Activated naive CD8-positive, alpha-beta T cell treated with anti-CD3 and anti-CD28 coated beads, Interleukin-2, amount 50 U/mL, for 24 hours (primary cell): ENCODE data around the gene SORBS1.
A peak's percentile ranks its signal among the peaks of the same experiment; 100 is the strongest.
"Not testable (repeated sequence)": the region's sequence is repeated elsewhere in the genome, so short reads cannot be mapped to it uniquely, and the experiment has no call there.

ENCODE experiments used
- ATAC-seq: fragments of 150-1000 bp; cut with Tn5 transposase; one replicate; pipeline ENCODE4 v1.10.0; 2021
- DNase-seq: peaks from one replicate; pipeline ENCODE4 v3.0.0; 2021
- H3K27ac Mint-ChIP-seq: one replicate; pipeline ENCODE4 v1.8.0; 2021; ENCODE audit warnings: mild to moderate bottlenecking, mixed read lengths
- H3K27me3 Mint-ChIP-seq: one replicate; pipeline ENCODE4 v1.8.0; 2021; ENCODE audit warnings: mixed read lengths
- H3K36me3 Mint-ChIP-seq: one replicate; pipeline ENCODE4 v1.8.0; 2021; ENCODE audit warnings: low read depth, mixed read lengths
- H3K4me1 Mint-ChIP-seq: one replicate; pipeline ENCODE4 v1.8.0; 2021; ENCODE audit warnings: mixed read lengths
- H3K4me3 Mint-ChIP-seq: one replicate; pipeline ENCODE4 v1.8.0; 2021; ENCODE audit warnings: mild to moderate bottlenecking, moderate library complexity, mixed read lengths
- H3K9me3 Mint-ChIP-seq: one replicate; pipeline ENCODE4 v1.8.0; 2021; ENCODE audit warnings: mixed read lengths

Gene SORBS1

DNA sequence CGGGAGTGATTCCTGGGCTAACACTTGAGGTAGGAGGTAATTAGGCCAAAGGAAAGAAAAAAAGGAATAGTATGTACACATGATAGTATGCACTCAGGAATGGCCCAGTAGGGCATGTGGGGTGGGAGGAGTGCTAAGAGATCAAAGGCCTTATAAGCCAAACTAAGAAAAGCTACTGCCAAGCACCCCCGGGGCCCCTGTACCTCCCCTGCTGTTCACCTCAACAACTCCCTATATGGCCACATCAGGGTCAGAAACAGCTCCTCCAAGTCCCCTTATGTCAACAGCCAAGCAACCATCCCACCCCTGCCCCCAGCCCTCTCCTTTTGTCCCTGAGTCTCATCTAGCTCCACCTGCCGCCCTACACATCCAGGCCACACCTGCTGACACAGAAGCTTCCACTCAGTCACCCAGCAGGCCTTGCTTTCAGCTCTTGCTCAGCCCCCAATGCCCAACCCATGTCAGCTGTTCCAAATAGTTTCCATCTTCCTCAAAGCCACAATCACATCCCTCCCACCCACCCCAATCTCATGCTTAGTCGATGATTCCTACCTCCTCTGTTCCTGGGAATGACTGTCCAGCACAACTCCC, 80.2 kb downstream of the SORBS1 start:
- Mint-ChIP-seq H3K27me3 (peaks cover 2% of the 10 kb centered on the region), H3K4me3 (no peak overlapping the region), H3K36me3 (no peaks in the 10 kb centered on the region), H3K9me3 (no peaks in the 10 kb centered on the region), H3K27ac (no peak overlapping the region), H3K4me1 (peaks cover 16% of the 10 kb centered on the region)
- peak; percentile 63 for ATAC-seq
- no peak for DNase-seq

DNA sequence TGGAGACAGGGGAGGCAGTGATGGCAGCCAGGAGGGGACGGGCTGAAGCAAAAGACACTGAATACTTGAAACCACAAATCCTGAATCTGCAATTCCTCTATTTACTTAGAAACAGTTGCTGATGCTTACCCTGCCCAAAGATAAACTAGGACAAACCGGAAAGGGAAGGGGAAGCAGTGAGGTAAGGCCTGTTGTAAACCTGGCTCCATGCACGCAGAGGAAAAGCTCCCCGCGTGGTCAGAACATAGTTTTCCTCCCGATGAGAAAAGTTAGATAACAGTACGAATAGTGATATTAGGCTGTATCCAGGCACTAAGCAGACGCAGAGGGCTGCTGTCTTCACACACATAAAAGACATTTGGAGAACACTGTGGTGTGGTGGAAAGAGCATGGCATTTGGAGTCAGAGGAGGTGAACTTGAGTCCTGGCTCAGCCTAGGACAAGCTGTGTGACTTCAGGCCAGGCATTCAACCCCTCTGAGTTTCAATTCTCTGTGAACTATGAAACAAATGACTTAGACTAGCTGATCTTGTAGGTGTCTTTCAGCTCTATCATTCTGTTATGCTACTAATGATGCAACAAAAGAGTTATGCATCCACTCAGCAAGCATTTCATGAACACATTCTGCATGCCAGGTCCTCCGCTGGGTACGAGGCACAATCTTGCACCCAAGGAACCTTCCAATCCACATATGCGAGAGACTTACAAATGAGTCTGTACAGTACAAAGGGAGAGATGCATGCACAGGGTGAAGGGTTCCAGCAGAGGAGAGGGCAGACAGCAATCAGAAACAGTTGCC, 80.9 kb downstream of the SORBS1 start:
- H3K27ac Mint-ChIP-seq, result no peak overlapping the region

DNA sequence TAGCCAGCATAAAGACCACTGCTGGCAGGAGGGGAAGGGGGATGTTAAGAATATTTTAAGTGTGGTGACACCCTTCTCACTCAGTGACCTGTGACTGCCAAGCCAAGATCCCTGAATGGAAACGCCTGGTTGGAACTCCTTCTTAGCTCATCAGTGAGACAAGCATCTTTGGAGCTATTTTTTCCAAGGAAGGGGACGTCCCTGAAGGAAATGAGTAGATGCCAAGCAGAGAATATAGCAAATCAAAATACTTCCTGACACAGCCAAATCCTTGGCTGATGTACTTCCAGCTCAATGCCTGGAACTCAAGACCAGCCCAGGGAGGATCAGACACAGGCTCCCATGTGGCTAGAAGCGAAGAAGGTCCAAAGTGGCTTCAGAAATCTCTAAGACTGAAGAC, 82.2 kb downstream of the SORBS1 start:
- Mint-ChIP-seq H3K27ac (no peak overlapping the region), H3K9me3 (no peaks in the 10 kb centered on the region), H3K4me3 (no peak overlapping the region), H3K4me1 (peaks cover 9% of the 10 kb centered on the region), H3K27me3 (peaks cover 2% of the 10 kb centered on the region), H3K36me3 (no peaks in the 10 kb centered on the region)
- ATAC-seq (no peak), DNase-seq (no peak)

More for the DNA sequence above, 80.9 kb downstream of the SORBS1 start:
- no peak for ATAC-seq
- Mint-ChIP-seq H3K4me1 (peaks cover 10% of the 10 kb centered on the region), H3K9me3 (no peaks in the 10 kb centered on the region), H3K27me3 (peaks cover 2% of the 10 kb centered on the region), H3K4me3 (no peak overlapping the region), H3K36me3 (no peaks in the 10 kb centered on the region)
- no peak for DNase-seq

DNA sequence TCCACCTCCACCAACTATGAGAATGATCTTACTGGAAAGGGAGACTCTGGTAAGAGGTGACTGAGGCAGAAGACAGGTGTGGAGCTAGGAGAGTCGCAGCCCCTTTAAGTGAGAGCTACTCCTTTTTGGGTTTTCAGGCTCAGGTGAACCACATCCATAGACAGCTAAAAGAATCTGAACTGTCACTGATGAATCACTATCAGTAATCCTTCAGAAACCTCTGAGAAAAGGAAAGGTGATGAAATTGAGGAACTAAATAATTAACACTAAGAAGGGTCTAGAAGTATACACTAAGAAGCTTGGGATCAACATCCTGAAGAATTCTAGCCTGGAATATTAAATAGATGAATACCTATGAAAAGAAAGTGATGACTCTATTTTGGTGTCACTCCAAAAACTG, 83.0 kb downstream of the SORBS1 start:
- peaks cover 9% of the 10 kb centered on the region for H3K4me1 Mint-ChIP-seq
- peaks cover 2% of the 10 kb centered on the region for H3K27me3 Mint-ChIP-seq

DNA sequence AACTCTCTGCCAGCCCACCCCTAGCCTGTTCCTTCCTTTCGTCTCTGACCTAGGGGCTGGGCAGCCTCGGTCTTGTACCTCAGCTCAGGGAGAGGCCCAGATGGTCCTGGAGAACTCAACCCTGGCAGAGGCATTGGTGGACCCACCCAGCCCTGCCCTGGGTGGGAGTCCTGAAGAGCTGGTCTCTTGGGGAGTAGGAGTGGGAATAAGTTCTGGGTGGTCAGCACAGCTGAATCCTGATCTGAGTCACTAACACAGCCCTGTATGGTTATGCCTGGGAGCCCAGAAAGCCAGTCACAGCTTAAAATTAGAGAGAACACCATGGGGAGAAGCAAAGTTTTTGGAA, 84.0 kb downstream of the SORBS1 start:
- Mint-ChIP-seq H3K27ac (no peak overlapping the region), H3K4me3 (no peak overlapping the region)
- no peak for ATAC-seq

More for the DNA sequence above, 83.0 kb downstream of the SORBS1 start:
- DNase-seq (no peak), ATAC-seq (no peak)
- Mint-ChIP-seq H3K36me3 (no peaks in the 10 kb centered on the region), H3K4me3 (no peak overlapping the region), H3K9me3 (no peaks in the 10 kb centered on the region), H3K27ac (no peak overlapping the region)

DNA sequence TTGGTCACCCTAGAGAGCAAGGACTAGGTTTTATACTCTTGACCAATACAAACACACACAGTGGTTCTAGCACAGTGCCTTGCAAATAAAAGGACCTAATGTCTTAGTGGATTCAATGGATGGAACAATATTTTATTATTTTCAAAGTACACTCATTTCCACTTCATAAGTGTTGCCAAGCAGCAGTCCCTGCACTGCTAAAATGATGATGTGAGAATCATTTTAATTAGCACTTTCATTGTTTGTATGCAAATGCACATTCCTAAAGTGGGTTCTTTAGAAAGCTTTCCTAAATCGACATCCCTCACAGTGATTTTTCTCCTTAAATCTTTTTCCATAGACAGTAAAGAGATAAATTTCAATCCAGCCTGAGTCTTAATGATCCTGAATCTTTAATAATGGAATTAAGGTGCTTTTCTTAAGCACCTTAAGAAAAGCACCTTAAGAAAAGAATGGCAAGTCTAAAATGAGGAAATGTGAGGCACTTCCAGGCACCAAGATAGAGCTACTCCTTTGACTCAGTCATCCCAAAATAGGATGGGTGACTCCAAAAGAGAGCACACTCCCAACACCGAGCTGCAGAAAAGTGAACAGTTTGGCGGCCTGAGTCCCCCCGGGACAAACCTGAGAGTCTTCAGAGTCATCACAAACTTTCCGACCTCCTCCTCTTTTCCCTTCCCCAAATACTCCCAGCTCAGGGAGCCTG, 84.5 kb downstream of the SORBS1 start:
- Mint-ChIP-seq H3K9me3 (no peaks in the 10 kb centered on the region), H3K27ac (no peak overlapping the region), H3K27me3 (peaks cover 2% of the 10 kb centered on the region), H3K36me3 (no peaks in the 10 kb centered on the region), H3K4me3 (no peak overlapping the region), H3K4me1 (peaks cover 9% of the 10 kb centered on the region)
- ATAC-seq (no peak), DNase-seq (no peak)

More for the DNA sequence above, 84.0 kb downstream of the SORBS1 start:
- Mint-ChIP-seq H3K9me3 (no peaks in the 10 kb centered on the region), H3K27me3 (peaks cover 2% of the 10 kb centered on the region), H3K36me3 (no peaks in the 10 kb centered on the region), H3K4me1 (peaks cover 9% of the 10 kb centered on the region)
- DNase-seq, result no peak

DNA sequence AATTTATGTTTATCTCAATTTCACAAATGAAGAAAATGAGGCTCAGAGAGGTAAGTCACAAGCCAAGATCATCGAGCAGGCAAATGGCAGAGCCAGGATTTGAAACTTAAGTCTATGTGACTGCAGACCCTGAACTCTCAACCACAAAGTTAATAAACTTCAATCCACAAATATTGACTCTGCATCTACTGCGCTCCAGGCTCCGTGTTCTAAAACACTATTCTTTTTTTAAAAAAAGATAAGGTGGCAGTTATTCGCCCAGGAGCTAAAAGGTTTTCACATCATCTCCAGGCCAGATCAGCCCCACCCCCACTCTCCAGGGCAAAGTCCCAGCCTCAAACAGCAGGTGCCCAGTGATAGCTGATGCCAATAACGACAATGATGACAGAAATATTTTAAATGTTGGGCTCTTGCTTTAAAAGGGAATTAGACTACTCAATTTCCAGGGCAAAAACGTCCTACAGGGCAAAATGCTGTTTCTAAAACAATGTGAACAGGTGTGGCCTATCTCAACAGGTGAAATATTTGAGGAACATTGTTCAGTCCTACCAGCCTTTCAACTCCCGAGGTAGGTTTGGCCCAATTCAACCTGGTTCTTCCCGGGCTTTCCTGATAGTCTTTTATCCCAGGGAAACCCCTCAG, 85.2 kb downstream of the SORBS1 start:
- Mint-ChIP-seq H3K27me3 (peaks cover 3% of the 10 kb centered on the region), H3K9me3 (no peaks in the 10 kb centered on the region), H3K4me1 (peaks cover 5% of the 10 kb centered on the region), H3K36me3 (no peaks in the 10 kb centered on the region), H3K4me3 (no peak overlapping the region), H3K27ac (no peak overlapping the region)
- ATAC-seq, result no peak
- DNase-seq, result no peak

DNA sequence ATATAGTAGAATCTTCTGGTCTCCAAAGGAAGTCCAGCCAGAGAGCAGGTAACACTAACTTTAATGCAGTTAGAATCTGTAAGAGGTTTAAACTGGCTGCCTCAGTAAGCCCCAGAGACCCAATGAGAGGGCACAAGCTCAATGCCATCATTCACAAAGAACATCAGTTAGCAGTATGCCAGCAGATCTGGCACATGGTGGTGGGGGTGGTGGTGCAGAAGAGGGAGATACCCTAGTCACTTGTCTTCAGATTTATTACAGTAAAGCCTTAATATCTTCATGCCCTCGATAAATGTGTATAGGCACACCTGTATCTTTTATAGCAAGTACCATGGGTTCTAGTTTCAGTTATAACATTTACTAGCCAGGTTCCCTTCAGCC, 86.2 kb downstream of the SORBS1 start:
- Mint-ChIP-seq H3K27me3 (peaks cover 3% of the 10 kb centered on the region), H3K36me3 (no peaks in the 10 kb centered on the region), H3K27ac (no peak overlapping the region), H3K4me1 (no peaks in the 10 kb centered on the region), H3K4me3 (no peak overlapping the region), H3K9me3 (no peaks in the 10 kb centered on the region)
- no peak for ATAC-seq
- DNase-seq, result no peak

DNA sequence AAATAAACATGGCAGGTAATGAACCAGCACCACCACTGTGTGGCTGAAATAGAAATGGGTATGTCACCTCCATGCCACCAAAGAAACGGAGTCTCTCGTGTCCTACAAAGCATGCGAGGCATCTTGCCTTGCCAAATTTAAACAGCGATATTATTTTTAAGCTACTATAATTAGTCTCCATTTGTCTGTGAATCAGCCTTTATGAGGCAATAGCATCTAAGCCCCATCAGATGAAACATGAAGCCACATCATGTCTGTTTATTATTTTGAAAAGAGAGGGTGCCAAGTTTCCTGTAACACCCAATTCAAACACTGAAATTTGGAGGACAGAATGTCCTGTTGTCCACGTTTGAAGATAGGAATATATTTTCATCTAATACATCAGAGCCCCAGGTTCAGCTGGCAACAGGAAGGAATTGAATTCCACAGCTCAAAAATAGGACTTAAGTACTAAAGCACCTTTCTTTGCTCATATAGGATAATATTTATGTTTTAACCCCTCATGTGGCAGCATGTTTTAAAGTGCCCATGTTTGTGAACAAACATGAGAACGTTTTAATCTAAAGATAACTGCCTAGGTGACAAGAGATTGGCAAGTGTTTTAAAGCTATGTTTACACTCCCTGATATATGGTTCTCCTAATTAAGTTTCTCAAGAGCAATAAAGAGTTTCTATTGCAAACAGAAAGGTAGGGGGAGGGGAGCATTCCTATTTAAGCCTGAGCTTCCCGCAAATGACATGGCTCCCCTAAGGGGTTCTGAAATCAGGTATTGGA, 86.8 kb downstream of the SORBS1 start:
- no peak overlapping the region for H3K27ac Mint-ChIP-seq
- no peak for DNase-seq
- H3K9me3 Mint-ChIP-seq, result no peaks in the 10 kb centered on the region
- no peaks in the 10 kb centered on the region for H3K4me1 Mint-ChIP-seq
- ATAC-seq, result no peak
- H3K36me3 Mint-ChIP-seq, result no peaks in the 10 kb centered on the region
- H3K4me3 Mint-ChIP-seq, result no peak overlapping the region
- H3K27me3 Mint-ChIP-seq, result peaks cover 1% of the 10 kb centered on the region

DNA sequence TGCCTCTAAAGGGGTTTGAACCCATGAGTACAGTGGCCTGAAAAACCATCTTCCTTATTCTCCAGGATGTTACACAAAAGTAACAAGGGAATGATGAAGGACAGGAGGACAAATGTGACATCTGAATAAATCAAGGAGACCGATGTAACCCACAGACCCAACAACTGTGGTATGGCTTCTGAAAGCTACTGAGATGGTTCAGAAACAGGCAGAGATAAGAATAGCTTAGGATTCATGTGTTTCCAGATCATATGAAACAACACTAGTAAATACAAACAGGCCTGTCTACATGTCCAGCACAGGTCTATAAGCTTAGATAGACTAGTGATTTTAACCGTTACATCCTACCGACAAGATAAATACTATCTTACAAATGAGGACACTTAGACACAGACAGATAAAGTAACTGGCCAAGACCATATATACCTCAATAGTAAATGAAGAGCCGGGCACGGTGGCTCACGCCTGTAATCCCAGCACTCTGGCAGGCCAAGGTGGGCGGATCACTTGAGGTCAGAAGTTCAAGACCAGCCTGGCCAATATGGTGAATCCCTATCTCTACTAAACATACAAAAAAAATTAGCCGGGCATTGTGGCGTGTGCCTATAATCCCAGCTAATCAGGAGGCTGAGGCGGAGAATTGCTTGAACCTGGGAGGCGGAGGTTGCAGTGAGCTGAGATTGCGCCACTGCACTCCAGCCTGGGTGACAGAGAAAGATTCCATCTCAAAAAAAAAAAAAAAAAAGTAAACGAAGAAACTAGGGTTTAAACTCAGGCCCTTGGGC, 88.7 kb downstream of the SORBS1 start:
- H3K27me3 Mint-ChIP-seq, result peaks cover 5% of the 10 kb centered on the region
- H3K36me3 Mint-ChIP-seq, result no peaks in the 10 kb centered on the region
- ATAC-seq (no peak), DNase-seq (no peak)
- H3K4me3 Mint-ChIP-seq, result no peak overlapping the region
- H3K4me1 Mint-ChIP-seq, result no peaks in the 10 kb centered on the region
- no peaks in the 10 kb centered on the region for H3K9me3 Mint-ChIP-seq
- H3K27ac Mint-ChIP-seq, result no peak overlapping the region

DNA sequence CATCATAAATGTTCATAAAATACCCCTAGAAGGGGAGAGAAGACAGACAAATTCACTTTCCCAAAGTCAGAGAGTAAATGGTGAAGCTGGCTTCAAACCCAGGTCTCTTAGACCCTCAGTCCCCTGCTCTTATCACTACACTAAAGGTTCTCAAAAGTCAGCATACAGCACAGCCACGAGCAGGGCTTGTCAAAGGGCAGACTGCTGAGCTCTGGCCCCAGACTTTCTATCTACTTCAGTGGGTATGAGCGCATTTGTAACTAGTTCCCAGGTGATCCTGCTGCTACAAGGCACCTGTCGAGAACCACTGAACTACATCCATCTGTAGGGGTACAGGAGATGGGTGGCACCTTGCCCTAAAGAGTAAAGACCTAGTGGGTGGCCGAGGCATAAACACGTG, 91.5 kb downstream of the SORBS1 start:
- H3K36me3 Mint-ChIP-seq, result no peaks in the 10 kb centered on the region
- H3K4me3 Mint-ChIP-seq, result no peak overlapping the region

DNA sequence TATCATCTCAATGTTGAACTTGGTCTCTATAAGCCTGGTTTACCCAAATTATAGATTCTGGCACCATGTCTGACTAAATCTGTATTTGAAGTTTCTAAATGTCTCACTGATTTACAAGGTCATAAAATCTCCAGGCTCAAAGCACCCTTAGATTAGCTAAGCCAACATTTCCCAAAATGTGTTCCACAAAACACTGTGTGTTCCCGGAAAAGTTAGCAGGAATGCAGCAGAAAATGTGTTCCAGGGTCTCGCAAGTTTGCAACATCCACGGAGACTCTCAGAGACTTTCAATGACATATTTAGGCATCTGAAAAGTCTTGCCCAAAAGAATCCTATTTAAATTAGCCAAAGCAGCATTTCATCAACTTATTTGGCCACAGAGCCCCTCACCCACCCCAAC, 91.9 kb downstream of the SORBS1 start:
- Mint-ChIP-seq H3K36me3 (no peaks in the 10 kb centered on the region), H3K27ac (no peak overlapping the region), H3K4me1 (peaks cover 5% of the 10 kb centered on the region), H3K9me3 (no peaks in the 10 kb centered on the region), H3K27me3 (peaks cover 5% of the 10 kb centered on the region), H3K4me3 (no peak overlapping the region)
- DNase-seq (no peak), ATAC-seq (no peak)

More for the DNA sequence above, 91.5 kb downstream of the SORBS1 start:
- Mint-ChIP-seq H3K4me1 (peaks cover 5% of the 10 kb centered on the region), H3K27me3 (peaks cover 5% of the 10 kb centered on the region), H3K9me3 (no peaks in the 10 kb centered on the region), H3K27ac (no peak overlapping the region)
- ATAC-seq, result no peak
- no peak for DNase-seq

DNA sequence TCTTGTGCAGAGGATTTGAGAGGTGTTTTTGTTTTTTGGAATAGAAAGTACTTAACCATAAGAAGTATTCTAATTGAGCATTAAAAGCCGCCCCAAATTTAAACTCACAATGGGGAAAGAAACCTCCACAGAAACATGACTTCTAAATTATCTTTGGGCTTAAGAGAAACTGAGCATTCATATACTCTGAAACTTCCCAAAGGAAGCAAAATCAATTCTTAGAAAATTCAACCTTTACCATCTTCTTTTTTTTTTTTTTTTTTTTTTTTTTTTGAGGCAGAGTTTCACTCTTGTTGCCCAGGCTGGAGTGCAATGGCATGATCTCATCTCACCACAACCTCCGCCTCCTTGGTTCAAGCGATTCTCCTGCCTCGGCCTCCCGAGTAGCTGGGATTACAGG, 93.5 kb downstream of the SORBS1 start:
- DNase-seq, H3K36me3 Mint-ChIP-seq: not testable (repeated sequence)

More for the DNA sequence above, 93.5 kb downstream of the SORBS1 start:
- not testable (repeated sequence) for ATAC-seq, H3K4me1 Mint-ChIP-seq, H3K4me3 Mint-ChIP-seq, H3K27ac Mint-ChIP-seq, H3K9me3 Mint-ChIP-seq, H3K27me3 Mint-ChIP-seq
